AG09309 (cell line): ENCODE results near the gene NMRK1.

Experiments
- DNase-seq: peaks from one replicate; pipeline ENCODE4 v3.0.0-alpha.2; 2010; ENCODE audit warnings: low read depth
- H3K4me3 ChIP-seq: 2 replicates; pipeline ENCODE4 v1.5.1; 2011; ENCODE audit warnings: mild to moderate bottlenecking, low read depth, low read length, moderate library complexity; ENCODE audit not compliant: control insufficient read depth
- TF ChIP-seq, protein P1 (sequence below): IDR thresholded peaks from 2 replicates; pipeline ENCODE4 v1.5.1; 2011; ENCODE audit warnings: mild to moderate bottlenecking, low read depth, low read length, inconsistent platforms; ENCODE audit not compliant: insufficient read depth, control insufficient read depth; ENCODE audit errors: missing control alignments

NMRK1 gene

DNA sequence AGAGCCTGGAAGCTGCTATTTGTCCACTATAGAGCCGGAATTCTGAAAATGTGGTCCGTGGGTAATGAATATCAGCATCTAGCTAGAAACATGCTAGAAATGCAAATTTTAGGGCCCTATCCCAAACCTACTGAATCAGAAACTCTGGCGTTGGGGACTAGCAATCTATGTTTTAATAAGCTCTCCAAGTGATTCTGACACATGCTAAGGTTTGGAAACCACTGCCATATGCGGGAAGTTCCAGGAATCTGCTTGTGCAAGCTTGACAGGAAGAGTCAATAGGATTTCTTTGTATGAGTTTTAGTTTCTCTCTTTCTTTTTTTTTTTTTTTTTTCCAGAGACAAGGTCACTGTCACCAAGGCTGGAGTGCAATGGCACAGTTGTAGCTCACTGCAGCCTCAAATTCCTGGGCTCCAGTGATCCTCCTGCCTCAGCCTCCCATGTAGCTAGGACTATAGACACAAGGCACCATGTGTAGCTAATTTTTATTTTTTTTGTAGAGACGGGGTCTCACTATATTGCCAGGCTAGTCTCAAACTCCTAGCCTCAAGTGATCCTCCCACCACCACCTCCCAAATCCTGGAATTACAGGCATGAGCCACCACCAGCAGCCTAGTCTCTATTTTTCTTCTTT, 33.5 kb downstream of the NMRK1 start:
- TF ChIP-seq, protein P1, sequence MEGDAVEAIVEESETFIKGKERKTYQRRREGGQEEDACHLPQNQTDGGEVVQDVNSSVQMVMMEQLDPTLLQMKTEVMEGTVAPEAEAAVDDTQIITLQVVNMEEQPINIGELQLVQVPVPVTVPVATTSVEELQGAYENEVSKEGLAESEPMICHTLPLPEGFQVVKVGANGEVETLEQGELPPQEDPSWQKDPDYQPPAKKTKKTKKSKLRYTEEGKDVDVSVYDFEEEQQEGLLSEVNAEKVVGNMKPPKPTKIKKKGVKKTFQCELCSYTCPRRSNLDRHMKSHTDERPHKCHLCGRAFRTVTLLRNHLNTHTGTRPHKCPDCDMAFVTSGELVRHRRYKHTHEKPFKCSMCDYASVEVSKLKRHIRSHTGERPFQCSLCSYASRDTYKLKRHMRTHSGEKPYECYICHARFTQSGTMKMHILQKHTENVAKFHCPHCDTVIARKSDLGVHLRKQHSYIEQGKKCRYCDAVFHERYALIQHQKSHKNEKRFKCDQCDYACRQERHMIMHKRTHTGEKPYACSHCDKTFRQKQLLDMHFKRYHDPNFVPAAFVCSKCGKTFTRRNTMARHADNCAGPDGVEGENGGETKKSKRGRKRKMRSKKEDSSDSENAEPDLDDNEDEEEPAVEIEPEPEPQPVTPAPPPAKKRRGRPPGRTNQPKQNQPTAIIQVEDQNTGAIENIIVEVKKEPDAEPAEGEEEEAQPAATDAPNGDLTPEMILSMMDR, result no peak
- peak; percentile 34 for DNase-seq
- H3K4me3 ChIP-seq, result no peak overlapping the region

DNA sequence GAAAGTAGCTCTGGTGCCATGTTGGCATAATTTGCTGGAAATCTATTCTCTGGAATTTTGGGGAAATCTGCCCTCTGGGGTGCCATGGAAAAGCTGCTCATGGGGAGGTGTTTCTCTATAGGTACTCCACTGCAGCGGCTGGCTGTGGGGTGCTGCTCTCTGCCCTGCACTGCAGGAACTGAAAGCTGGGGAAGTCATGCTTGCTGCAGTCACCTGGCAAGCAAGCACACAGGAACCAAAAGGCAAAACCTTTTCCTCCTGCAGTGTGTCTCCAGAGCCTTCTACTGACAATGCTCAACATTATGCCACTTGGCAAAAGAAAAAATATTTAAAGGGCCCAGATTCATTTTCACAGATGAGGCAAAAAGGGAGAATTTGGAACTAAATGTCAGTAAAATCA, 34.1 kb downstream of the NMRK1 start:
- no peak overlapping the region for H3K4me3 ChIP-seq
- TF ChIP-seq, protein P1, result no peak
- DNase-seq, result no peak

DNA sequence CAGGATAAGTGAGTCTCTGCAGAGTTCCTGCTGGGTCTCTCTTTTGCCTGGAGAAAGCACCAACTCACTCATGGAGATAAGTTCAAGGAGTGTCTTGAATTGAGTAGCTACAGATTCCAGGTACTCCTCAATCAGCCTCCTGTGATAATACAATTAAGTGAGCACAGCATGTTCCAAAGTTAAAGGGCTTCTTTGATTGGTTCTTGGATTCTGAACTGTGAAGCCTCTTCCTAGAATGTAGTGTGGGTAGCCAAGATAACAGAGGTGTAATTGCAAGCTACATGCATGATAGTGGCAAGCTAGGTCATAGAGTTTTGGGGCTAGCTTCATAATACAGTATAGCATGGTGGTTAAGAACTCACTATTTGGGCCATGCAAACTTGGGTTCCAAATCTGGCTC, 36.7 kb downstream of the NMRK1 start:
- no peak overlapping the region for H3K4me3 ChIP-seq
- TF ChIP-seq, protein P1, result no peak
- no peak for DNase-seq

DNA sequence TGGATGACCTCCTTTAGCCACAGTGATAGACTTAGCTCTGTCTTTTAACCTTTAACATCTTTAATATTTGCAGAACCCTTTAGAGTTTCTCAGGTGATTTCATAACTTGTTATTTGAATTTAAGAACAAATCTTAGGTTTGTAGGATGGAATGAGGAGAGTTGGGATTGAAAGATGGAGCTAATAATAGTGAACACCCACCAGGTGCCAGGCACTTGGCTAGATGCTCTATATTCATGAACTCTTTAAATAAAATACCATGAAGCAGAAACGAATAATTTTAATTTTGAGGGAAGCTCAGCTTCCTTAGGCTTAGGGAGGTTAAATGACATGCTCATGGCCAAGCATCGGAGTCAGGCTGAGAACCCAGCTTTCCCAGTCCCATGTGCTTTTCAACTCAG, 40.4 kb downstream of the NMRK1 start:
- TF ChIP-seq, protein P1, result no peak

DNA sequence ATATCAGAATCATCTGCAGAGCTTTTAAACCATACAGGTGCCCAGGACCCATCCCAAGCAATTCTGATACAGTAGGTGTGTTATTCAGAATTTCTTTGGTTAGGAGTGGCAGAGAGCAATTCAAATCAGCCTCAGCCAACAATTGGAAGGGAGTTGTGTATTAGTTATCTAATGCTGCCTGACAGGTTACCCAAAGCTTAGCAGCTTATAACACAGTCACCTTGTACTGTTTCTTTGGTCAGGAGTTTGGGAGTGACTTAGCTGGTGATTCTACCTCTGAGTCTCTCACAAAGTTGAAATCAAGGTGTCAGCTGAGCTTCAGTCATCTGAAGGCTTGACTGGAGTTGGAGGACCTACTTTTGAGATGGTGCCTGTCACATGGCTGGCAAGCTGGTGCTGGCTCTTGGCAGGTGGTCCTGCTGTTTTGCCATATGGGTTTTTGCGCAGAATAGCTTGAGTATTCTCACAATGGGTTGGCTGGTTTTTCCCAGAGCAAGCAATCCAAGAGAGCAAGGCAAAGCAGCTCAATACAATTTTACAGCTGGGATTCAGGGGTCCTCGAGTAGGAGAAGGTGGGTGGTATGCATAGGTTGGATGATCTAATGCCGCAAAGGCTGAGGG, 41.1 kb downstream of the NMRK1 start:
- TF ChIP-seq, protein P1, result no peak
- H3K4me3 ChIP-seq, result no peak overlapping the region
- no peak for DNase-seq

More for the DNA sequence above, 40.4 kb downstream of the NMRK1 start:
- no peak for DNase-seq
- H3K4me3 ChIP-seq, result no peak overlapping the region

DNA sequence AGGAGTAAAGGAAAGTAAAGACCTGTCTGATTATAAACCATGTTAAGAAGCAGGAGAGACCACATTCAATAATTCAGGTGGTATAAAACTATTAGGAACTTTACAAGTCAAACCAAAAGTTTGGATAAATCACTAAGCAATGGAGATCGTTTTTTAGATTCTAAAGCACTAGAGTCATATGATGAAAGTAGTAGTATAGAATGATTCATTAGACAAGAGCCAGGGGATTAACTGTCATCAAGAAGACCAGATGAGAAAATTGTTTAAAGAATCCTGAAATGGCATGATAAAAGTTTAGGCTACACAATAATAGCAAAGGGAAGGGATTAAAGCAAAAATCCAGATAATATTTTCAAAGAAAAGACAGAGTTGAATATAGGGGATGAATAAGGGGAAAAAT, 46.9 kb downstream of the NMRK1 start:
- TF ChIP-seq, protein P1, result no peak
- no peak overlapping the region for H3K4me3 ChIP-seq
- no peak for DNase-seq
